ENCODE measurements around the gene ATP5F1C. TPM values are rescaled to one million over a fixed set of nuclear protein-coding genes. Genes with fewer than 3 reads are reported as not detected.

Gene ATP5F1C
- total and polyA plus RNA-seq, 7 experiments from 2014 or later = 113 to 400 (median 130) TPM

Other genes starting within 250 kb of the ATP5F1C start
- gene ITIH5, start 121.2 kb upstream of the ATP5F1C start, total RNA-seq = not detected
- gene ITIH5, start 121.2 kb upstream of the ATP5F1C start, polyA plus RNA-seq = not detected
- gene ITIH2, start 84.9 kb upstream of the ATP5F1C start, total RNA-seq = not detected
- not detected for gene ITIH2, start 84.9 kb upstream of the ATP5F1C start, polyA plus RNA-seq
- gene KIN, start 184 bp upstream of the ATP5F1C start, total RNA-seq = 10 to 100 TPM in 3 of 5 experiments, 1 to 10 TPM in 2; 7.2 to 18.4 (median 14.3) TPM
- 1 to 10 TPM; 3.5 to 4.0 TPM for gene KIN, start 184 bp upstream of the ATP5F1C start, polyA plus RNA-seq
- gene TAF3, start 30.3 kb downstream of the ATP5F1C start, total RNA-seq = 10 to 100 TPM; 15.3 to 23.9 (median 18.8) TPM
- 10 to 100 TPM; 12.2 to 20.0 TPM for gene TAF3, start 30.3 kb downstream of the ATP5F1C start, polyA plus RNA-seq